Fibroblast of skin of right quadriceps (primary cell): ENCODE data around the gene PCLO.
A peak's percentile ranks its signal among the peaks of the same experiment; 100 is the strongest.

Experiments
- DNase-seq: peaks from one replicate; pipeline ENCODE4 v3.0.0-alpha.2; 2013

PCLO gene

GRCh38 chr7:83036130-83036529, 126.6 kb downstream of the PCLO start:
- no peak for DNase-seq

- DNase-seq: no peak
Observed at GRCh38 chr7:83032195-83032594, 130.5 kb downstream of the PCLO start.

- DNase-seq: peak; percentile 37
Observed at GRCh38 chr7:83023817-83024665, 138.6 kb downstream of the PCLO start.

DNA sequence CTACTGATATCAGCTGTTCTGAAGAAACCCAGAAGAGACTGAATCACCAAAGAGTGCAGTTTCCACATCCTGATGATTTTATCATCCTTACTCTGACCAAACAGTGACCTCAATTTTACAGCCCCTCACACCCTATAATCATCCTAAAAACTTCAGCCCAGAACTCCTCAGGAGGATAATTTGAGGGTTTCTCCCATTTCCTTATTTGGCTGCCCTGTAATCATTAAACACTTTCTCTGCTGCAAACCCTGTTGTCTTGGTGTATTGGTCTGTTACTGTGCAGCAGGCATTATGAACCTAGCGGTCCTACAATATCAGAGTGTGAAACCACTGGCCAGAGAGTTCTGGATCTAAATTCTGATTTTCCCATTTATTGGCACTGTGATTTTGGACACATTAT, 141.7 kb downstream of the PCLO start:
- DNase-seq: no peak

- no peak for DNase-seq
Observed at GRCh38 chr7:83020161-83020560, 142.5 kb downstream of the PCLO start.

GRCh38 chr7:83015916-83016315, 146.8 kb downstream of the PCLO start:
- DNase-seq: no peak

- no peak for DNase-seq
Observed at GRCh38 chr7:83014546-83014945, 148.1 kb downstream of the PCLO start.

- DNase-seq: no peak
Observed at GRCh38 chr7:83011954-83012353, 150.7 kb downstream of the PCLO start.

GRCh38 chr7:83005410-83005809, 157.3 kb downstream of the PCLO start:
- no peak for DNase-seq

GRCh38 chr7:83001362-83002040, 161.2 kb downstream of the PCLO start:
- DNase-seq: no peak

GRCh38 chr7:82998436-82998835, 164.2 kb downstream of the PCLO start:
- DNase-seq: no peak

GRCh38 chr7:82985144-82985802, 177.4 kb downstream of the PCLO start:
- DNase-seq: no peak

- no peak for DNase-seq
Observed at GRCh38 chr7:82980130-82980788, 182.4 kb downstream of the PCLO start.

DNA sequence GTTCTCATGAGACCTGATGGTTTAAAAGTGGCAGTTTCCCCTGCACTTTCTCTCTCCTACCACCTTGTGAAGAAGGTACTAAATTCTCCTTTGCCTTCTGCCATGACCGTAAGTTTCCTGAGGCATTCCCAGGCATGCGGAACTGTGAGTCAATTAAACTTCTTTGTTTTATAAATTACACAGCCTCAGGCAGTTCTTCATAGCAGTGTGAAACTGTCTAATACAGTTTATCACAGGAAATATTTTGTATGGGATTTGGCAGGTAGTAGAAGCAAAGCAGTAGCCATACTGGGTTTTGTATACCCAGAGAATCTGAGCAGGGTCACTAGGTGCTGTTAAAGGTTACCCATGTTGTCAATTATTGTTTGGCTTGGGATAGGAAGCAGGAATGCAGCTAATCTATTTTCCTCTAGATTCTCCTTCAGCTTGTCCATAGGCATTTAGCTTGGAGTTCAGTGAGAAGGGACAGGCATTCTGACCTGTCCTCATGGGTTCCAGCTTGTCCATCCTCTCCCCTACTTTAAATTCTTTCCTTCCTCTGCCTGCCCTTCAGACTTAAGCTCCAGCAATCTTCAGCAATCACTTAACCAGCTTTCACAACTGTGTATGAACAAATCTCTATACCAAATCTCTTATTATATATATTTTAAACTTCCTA, 186.7 kb downstream of the PCLO start:
- DNase-seq: no peak

DNA sequence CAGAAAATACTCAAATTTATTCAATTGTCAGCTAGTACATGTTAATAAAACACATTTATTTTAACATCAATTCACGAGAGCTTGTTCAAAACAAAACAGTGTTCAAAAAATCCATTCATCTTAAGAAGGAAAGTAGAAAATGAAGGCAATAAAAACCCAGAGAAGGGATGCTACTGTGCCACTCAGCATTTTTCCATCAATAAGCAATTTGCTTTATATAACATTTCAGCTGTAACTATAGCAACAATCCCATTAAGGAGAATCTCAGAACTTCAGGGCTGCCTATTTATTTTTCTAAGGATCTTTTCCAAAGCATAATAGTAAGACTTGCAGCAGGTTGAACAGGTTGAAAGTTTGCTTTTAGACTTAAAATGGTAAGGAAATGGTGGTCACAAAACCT, 190.5 kb downstream of the PCLO start:
- DNase-seq: no peak

- DNase-seq: no peak
Observed at GRCh38 chr7:82965088-82966036, 197.3 kb downstream of the PCLO start.

DNA sequence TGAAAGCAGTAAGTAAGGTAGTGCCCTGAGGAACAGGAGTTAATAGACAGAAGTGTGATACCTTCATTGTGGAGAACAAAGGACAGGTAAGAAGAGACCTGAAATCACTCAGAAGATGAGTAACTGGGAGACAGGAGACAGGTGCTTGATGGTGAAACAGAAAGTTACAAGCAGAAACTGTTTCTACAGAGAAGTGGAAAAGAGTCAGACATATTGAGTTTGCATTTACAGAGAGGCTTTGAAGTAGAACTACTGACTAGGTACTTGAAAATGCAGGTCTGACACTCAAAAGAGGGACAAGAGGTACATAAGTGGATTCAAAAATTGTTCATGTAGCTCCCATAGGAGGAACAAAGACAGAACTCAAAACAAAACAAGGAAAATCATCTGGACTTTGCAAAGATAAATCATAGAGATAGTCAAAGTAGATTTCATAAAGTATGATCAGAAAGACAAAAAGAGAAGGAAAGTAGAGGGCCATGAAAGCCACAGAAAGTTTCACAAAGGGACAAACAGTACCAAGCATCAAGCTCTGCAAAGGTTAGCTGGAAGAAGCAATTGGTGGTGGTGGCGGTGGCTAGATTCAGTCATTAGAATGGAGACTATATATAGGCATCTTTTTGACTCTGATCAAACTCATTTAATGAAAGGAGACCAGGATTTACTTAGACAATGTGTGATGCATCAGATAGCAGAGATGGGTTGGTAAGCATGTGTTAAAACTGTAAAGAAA, 198.4 kb downstream of the PCLO start:
- DNase-seq: no peak

GRCh38 chr7:82961240-82961639, 201.4 kb downstream of the PCLO start:
- DNase-seq: no peak

GRCh38 chr7:82959528-82959927, 203.2 kb downstream of the PCLO start:
- no peak for DNase-seq

- no peak for DNase-seq
Observed at GRCh38 chr7:82957521-82957920, 205.2 kb downstream of the PCLO start.
